Measurements from ENCODE around the gene ARHGEF4.

ARHGEF4 gene

GRCh38 chr2:130796290-130796689 is 40.4 kb upstream of the ARHGEF4 start:
- TF ChIP-seq CTCF (IDR thresholded peaks at IDR 0.05), result no peak

DNA sequence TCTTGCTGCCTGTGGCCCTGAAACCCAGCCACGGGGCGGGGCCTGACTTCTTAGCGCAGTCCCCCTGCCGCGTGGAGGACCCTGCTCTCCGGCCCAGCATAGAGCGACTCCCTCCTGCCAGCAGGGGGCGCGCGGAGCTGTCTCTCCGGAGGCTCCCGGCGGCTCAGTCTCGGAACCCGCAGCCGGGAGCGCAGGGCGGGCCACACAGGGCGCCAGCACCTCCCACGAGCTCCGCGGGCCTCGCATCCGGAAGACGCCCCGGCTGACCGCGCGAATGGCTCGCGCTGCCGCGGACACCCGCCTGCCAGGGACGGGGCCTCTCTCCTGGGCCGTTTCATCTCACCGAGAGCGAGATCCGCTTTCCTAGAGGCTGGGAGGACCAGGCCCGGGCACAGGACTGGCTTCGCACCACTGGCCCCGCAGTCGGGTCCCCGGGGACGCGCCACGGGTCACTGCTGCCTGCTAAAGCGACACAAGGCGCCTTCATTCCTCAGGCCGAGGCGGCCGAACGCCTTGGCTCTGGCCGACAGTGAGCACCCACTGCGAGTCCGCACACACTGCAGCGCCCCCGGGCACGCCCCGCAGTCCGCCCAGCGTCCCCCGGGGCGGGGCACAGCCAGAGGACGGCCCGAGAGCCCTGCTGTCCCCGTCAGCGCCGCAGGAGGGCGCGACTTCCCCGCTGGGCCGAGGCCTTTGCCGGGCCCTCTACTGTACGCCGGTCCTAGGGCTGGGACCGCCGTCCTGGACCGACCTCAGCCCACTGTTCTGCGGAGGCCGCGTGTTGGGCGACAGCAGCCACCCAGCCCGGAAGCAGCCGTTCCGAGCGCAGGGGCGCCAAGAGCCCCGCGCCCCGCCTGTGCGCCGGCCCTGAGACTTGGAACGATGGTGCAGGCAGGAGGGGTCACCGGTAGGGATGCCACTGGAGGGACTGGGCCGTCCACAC is 39.0 kb upstream of the ARHGEF4 start:
- TF ChIP-seq CTCF (IDR thresholded peaks at IDR 0.05), result peak; percentile 76

DNA sequence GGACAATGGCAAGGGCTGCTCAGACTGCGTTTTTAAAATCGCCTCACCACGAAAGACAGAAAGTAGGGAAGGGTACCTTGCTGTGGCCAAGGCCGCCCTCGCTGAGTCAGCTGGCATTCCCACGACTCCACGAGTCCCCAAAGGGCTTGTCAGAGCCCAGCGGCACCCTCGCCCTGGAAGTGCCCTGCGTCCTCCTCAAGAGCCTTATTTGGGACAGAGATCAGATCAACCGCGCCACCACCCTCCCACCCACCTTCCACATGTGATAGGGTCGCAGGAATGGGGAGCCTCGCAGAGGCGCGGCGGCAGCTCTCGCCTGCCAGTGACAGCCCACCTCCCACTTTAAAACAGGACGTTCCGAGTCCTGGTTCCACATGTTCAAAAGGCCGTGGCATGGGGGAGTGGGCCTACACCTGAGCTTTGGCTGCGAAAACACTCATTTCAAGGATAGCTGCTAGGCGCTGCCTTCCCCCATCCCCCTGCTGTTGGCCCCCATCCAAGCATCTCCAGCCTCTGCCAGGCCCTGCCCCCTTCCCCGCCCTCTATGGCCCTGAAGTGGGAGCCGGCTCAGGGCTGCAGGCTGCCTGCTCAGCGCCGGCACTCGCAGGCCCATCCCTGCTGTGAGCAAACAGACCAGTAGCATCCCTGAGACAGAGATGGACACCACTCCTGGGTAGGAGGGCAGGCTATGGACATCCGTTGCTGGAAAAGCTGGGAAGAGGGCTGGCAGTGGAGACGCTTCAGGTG is 38.1 kb upstream of the ARHGEF4 start:
- TF ChIP-seq CTCF (IDR thresholded peaks at IDR 0.05), result no peak

GRCh38 chr2:130799295-130799694 is 37.4 kb upstream of the ARHGEF4 start:
- TF ChIP-seq CTCF (IDR thresholded peaks at IDR 0.05), result no peak

DNA sequence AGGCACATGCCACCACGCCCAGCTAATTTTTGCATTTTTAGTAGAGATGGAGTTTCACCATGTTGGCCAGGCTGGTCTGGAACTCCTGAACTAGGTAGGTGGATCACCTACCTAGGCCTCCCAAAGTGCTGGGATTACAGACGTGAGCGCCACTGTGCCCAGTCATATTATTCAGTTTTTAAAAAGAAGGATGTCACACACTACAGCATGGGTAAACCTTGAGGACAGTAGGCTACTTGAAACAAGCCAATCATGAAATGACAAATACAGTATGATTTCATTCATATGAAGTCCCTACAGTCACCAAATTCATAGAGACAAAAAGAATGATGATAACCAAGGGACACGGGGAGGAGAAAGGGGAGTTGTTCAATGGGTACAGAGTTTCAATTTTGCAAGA is 31.1 kb upstream of the ARHGEF4 start:
- no peak for TF ChIP-seq CTCF (IDR thresholded peaks at IDR 0.05)

- TF ChIP-seq CTCF (IDR thresholded peaks at IDR 0.05), result no peak
These were observed 30.3 kb upstream of the ARHGEF4 start for GRCh38 chr2:130806370-130806769.

DNA sequence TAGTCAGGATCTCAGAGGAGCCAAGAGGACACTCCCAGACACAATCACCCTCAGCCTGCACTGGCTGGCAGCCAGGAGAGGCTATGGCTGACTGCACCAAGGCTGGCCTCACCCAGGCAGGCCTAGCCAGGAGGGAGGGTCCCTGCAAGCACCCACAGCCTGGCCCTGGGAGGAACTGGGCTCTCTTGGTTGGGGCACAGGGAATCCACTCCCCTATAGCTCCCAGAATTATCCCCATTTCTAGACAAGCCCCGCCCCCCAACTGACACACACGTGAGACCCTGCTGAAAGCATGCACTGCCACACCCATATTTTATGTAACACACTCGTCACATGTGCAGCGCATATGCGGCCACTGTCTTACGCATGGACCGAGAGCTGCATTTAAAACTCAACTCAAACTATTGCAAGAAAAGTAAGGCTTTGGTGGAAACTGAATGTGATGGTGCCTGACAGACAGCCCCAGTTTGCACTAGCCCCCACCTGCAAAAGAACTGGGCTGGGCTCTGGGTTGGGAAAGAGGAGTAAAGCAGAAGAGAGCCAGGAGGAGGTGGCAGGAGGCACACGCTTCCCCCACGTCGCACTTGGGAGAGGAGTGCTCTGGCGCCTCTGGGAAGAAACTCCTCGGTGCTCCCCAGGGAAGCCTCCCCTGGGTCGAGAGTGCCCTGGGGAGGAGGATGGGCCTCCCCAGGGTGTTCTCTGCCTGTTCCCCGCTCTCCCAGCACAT is 28.9 kb upstream of the ARHGEF4 start:
- TF ChIP-seq CTCF (IDR thresholded peaks at IDR 0.05), result no peak

Data from LNCAP (cell line).